GM21447 (cell line): ENCODE data around the gene LIN28B.
"Not testable (repeated sequence)": the region's sequence is repeated elsewhere in the genome, so short reads cannot be mapped to it uniquely, and the experiment has no call there.

ENCODE experiments used
- ATAC-seq: cut with Tn5 transposase; IDR thresholded peaks from one replicate; pipeline ENCODE4 v1.9.1; 2021; ENCODE audit not compliant: unreplicated experiment

LIN28B gene

GRCh38 chr6:105005451-105005850, 48.5 kb downstream of the LIN28B start:
- no peak for ATAC-seq

GRCh38 chr6:105013459-105013858, 56.6 kb downstream of the LIN28B start:
- not testable (repeated sequence) for ATAC-seq

GRCh38 chr6:105014448-105014847, 57.5 kb downstream of the LIN28B start:
- no peak for ATAC-seq

GRCh38 chr6:105014954-105015353, 58.0 kb downstream of the LIN28B start:
- ATAC-seq, result no peak

- no peak for ATAC-seq
Measured at GRCh38 chr6:105015482-105015881, 58.6 kb downstream of the LIN28B start.

GRCh38 chr6:105019285-105019684, 62.4 kb downstream of the LIN28B start:
- no peak for ATAC-seq

GRCh38 chr6:105021399-105021798, 64.5 kb downstream of the LIN28B start:
- ATAC-seq, result no peak

- no peak for ATAC-seq
Measured at GRCh38 chr6:105022416-105022815, 65.5 kb downstream of the LIN28B start.

GRCh38 chr6:105024803-105025202, 67.9 kb downstream of the LIN28B start:
- no peak for ATAC-seq

- no peak for ATAC-seq
Measured at GRCh38 chr6:105028898-105029297, 72.0 kb downstream of the LIN28B start.

- no peak for ATAC-seq
Measured at GRCh38 chr6:105029581-105029980, 72.7 kb downstream of the LIN28B start.

- no peak for ATAC-seq
Measured at GRCh38 chr6:105034470-105034869, 77.6 kb downstream of the LIN28B start.

- no peak for ATAC-seq
Measured at GRCh38 chr6:105035299-105035698, 78.4 kb downstream of the LIN28B start.

- no peak for ATAC-seq
Measured at GRCh38 chr6:105036351-105036750, 79.4 kb downstream of the LIN28B start.

- ATAC-seq, result no peak
Measured at GRCh38 chr6:105038259-105038658, 81.4 kb downstream of the LIN28B start.

GRCh38 chr6:105041880-105042279, 85.0 kb downstream of the LIN28B start:
- no peak for ATAC-seq

GRCh38 chr6:105042648-105043047, 85.7 kb downstream of the LIN28B start:
- ATAC-seq, result no peak

- ATAC-seq, result no peak
Measured at GRCh38 chr6:105043979-105044378, 87.1 kb downstream of the LIN28B start.

GRCh38 chr6:105045526-105045925, 88.6 kb downstream of the LIN28B start:
- no peak for ATAC-seq

- ATAC-seq, result no peak
Measured at GRCh38 chr6:105051941-105052471, 95.1 kb downstream of the LIN28B start.

- ATAC-seq, result no peak
Measured at GRCh38 chr6:105056646-105057045, 99.7 kb downstream of the LIN28B start.

GRCh38 chr6:105057160-105057559, 100.3 kb downstream of the LIN28B start:
- ATAC-seq, result no peak

GRCh38 chr6:105058316-105058715, 101.4 kb downstream of the LIN28B start:
- no peak for ATAC-seq

GRCh38 chr6:105058846-105059245, 101.9 kb downstream of the LIN28B start:
- no peak for ATAC-seq
